ENCODE results near the gene LYRM4.
"Not testable (repeated sequence)": the region's sequence is repeated elsewhere in the genome, so short reads cannot be mapped to it uniquely, and the experiment has no call there.

Gene LYRM4

DNA sequence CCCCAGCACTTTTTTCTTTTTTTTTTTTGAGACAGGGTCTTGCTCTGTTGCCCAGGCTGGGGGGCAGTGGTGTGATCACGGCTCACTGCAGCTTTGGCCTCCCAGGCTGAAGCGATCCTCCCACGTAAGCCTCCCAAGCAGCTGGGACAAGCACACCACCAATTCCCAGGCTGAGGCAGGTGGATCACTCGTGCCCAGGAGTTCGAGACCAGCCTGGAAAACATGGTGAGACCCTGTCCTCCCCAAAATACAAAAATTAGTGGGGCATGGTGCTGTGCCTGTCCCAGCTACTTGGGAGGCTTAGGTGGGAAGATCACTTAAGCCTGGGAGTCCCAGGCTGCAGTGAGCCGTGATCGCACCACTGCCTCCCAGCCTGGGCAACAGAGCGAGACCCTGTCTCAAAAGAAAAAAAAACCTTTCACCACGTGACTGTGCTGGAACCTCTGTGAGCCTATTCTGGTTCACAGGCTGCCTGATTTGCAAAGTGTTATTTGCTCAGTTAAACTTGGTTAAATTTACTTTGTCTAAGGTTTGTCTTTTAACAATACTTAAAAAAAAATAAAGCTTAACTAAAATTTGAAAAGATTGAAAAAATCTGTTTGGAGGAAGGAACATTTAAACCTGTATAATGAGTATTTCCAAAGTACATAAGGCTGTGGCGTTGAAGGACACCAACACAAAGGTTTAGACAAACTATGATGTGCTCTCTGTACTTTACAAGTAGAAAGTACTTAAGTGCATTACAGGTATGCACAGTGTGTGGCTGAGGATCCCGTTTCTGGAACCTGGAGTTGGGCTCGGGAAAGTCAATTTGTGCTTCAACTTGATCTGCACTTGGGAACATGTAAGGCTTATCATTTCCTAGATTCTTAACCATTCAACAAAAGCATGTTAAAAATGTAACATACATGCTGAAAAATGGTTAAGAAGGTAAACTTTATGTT, 120.7 kb downstream of the LYRM4 start:
- DNase-seq = no peak

DNA sequence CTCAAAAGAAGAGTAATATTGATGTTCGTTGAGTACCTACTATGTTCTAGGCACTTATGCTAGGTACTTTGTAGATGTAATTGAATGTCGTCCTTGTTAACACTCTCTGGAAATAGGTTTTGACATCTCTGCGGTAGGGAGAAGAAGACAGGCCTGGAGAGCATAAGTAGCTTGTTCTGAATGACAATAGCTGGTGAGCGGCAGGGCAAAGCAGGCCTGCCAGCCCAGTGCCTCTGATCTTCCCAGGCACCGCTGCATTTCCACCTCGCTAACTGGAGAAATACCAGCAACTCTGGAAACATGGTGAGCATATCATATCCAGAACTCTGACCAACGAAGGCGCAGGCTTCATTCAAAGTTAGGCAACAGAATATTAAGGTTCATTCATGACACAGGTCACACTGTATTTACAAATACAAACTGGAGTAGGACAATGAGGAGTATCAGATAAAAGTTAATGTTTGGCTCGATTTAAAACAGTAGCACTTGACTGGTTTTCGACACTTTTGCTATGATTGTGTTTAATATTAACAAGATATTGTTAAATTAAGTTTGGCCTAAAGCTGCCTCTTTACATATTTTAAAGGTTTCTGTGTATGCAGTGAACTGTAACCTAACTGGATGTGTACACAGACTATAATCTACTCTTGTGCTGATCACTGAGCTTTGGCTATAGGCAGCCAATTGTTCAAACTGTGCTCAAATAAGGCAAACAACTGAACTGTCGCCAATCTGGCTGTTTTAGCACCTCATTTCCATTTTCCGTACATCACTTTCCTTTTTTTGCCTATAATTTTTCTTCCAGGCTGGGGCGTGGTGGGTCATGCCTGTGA, 121.5 kb downstream of the LYRM4 start:
- DNase-seq = no peak

GRCh38 chr6:5136851-5137250, 123.9 kb downstream of the LYRM4 start:
- no peak for DNase-seq

GRCh38 chr6:5135788-5136376, 124.9 kb downstream of the LYRM4 start:
- DNase-seq = peak; percentile 24 to 29

- DNase-seq = no peak
These were observed 126.8 kb downstream of the LYRM4 start for GRCh38 chr6:5133943-5134342.

GRCh38 chr6:5132731-5133130, 128.0 kb downstream of the LYRM4 start:
- no peak for DNase-seq

GRCh38 chr6:5130135-5130866, 130.4 kb downstream of the LYRM4 start:
- DNase-seq = no peak

DNA sequence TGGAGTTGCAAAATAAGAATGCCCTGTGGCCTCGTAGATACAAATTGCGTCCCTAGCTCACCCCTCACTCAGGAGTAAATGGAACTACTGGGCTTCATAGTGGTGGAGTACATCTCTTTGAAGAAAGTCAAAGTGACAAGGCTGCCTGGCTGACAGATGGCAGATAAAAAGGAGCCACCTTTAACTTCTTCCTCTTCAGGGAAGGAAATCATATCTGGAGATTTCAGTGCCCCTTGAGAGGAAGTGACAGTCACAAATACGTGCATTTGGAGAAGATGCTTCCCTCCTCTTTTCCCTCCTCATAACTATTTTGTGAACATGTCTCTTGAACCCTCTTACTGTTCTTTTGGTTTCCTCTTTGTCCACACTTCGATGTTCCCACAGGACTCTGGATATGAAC, 132.4 kb downstream of the LYRM4 start:
- DNase-seq = no peak

DNA sequence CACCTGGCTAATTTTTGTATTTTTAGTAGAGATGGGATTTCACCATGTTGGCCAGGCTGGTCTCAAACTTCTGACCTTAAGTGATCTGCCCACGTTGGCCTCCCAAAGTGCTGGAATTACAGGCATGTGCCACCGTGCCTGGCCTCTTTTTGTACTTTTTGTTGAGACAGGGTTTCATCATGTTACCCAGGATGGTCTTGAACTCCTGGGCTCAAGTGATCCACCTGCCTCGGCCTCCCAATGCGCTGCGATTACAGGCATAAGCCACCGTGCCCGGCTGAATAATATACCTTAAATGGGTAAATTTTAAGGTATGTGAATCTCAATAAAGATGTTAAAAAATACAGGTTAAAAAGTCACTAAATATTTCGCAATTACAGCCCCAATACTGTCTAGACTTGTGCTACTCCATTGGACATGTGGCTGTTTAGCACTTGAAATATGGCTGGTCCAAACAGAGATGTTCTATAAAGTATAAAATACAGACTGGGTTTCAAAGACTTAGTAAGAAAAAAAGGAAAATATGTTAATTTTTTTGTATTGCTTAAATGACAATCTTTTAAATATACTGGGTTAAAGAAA, 133.6 kb downstream of the LYRM4 start:
- DNase-seq = no peak

GRCh38 chr6:5126214-5126613, 134.5 kb downstream of the LYRM4 start:
- no peak for DNase-seq

- no peak for DNase-seq
These were observed 135.4 kb downstream of the LYRM4 start for GRCh38 chr6:5125152-5126006.

DNA sequence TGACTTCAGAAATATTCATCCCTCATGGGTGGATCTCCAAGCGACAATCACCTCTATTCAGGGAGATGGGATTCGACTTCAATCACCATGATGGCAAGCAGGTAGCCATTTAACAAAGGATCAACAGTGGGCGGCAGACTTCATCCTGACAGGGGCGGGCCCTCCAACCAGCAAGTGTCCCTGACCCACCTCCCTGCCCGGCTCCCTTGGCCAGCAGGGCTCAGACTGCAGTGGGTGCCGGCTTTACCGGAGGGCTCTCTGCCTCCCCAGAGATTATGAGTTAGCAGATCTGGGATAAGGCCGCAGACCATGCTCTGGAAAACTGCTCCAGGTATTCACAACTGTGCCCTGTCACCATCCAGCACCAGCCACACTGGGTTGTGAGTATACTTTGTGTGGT, 136.2 kb downstream of the LYRM4 start:
- DNase-seq = no peak

DNA sequence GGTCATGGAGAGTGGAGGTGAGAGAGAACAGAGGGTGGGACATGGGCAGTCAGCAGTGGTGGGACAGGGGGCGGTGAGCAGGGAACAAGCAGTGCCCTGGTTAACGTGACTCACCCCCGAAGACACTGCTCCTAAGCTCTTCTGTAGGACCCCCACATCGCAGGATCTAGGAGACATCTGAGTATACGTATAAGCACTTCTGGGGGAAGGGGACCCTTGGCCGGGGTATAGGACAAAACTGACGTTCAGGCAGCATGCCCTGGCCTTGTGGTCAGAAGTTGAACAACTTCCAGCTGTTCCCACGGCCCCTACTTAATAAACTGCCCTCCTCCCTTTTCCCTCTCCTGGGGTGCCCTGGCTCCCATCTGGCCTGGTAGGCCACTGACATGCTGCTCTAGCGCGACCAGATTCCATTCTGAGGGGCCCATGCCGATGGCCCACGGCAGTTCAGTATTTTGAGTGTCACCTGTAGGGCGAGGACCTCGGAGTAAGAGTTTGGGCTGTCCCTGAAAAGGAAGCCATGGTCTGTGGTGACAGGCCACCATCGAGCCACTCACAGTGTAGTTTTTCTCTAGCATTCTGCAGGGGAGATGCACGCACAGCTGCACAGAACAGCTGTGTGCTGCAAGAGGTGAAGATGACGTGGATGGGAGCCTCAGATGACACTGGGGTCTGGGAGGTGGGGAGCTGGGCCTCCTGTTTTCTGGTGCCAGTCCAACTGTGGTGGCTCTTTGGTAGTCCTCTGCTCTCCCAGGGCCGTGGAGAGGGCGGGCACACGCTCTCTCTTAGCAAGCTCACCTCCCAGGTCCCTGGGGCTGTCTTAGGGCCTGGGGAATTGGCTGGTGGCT, 137.2 kb downstream of the LYRM4 start:
- no peak for DNase-seq

DNA sequence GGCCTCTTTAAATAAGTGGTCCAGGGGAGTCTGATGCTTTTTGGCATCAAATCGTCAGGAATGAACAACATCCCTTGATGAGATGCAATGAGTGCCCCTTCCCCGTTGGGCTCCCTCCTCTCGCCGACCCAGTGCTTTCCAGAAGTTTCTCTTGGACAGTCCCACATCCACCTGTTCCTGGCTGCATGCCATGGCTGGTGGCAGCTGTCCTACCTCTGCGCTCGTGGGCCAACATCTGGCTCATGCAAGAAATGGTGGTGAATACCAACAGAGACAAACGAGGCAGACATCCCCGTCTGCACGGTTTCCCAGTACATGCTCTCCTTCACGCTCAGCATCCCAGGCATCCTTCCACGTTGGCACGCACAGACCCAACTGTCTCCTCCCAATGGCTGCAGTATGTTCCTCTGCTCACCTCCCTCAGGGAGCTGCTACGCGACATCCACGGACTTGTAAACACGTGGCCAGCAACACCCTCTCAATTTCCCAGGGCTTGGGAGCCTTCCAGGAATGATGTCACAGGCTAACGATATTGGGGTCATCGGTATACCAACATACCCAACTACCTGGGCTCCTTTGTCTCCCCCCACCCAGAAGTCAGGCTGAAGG, 138.1 kb downstream of the LYRM4 start:
- DNase-seq = no peak

DNA sequence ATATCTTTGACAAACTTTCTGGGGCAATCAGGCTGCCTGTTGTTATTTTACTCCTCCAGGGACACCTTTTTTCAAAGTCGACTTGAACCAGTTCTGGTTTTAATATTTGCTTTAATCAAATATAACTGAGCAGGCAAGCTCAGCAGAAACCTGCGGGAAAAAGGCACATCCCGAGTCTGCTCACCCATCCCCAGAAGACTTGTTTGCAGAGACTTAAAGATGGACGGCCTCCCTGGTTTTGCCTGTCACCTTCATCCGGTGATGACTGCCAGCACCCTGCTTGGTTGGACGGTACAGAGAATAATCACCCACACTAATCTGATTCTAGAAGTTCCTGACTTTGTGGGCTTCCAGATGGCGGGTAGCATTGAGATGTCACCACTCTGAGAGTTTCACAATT, 138.8 kb downstream of the LYRM4 start:
- DNase-seq = no peak

GRCh38 chr6:5121479-5121878, 139.3 kb downstream of the LYRM4 start:
- DNase-seq = no peak

DNA sequence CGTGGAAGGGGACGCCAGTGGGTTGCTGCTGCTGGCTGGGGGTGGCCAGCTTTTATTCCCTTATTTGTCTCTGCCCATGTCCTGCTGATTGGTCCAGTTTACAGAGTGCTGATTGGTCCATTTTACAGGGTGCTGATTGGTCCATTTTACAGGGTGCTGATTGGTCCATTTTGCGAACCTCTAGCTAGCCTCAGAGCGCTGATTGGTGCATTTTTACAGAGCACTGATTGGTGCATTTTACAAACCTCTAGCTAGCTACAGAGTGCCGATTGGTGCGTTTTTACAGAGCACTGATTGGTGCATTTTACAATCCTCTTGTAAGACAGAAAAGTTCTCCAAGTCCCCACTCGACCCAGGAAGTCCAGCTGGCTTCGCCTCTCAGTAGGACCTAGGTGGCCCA, 140.2 kb downstream of the LYRM4 start:
- not testable (repeated sequence) for DNase-seq

DNA sequence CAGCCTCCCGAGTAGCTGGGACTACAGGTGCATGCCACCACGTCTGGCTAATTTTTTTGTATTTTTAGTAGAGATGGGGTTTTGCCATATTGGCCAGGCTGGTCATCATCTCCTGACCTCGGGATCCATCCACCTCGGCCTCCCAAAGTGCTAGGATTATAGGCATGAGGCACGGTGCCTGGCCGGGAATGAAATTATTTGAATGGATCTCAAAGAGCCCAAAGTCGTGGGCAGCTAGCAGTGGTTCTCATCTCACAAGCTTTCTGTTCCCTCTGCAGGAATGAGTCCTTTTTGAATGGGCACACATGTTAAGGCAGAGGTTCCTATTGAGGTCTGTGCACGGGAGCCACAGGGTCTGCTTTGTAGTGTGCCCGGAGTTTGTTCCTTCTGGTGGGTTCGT, 140.7 kb downstream of the LYRM4 start:
- no peak for DNase-seq

GRCh38 chr6:5119090-5119951, 141.4 kb downstream of the LYRM4 start:
- no peak for DNase-seq

Measured in activated CD4-positive, alpha-beta T cell treated with anti-CD3 and anti-CD28 coated beads, Interleukin-2, amount 50 U/mL, for 4 hours (primary cell).